OCI-LY1 (cell line): ENCODE measurements around the gene RFX8.

ENCODE experiments used
- H2AFZ ChIP-seq: fragments of 200-600 bp; sonication (generic), shearing (Covaris generic); 2 replicates; pipeline ENCODE4 v1.6.0; 2014; ENCODE audit warnings: antibody characterized with exemption, mild to moderate bottlenecking, low read length
- H3F3A ChIP-seq: fragments of 200-600 bp; sonication (generic), shearing (Covaris generic); 2 replicates; pipeline ENCODE4 v1.6.0; 2014; ENCODE audit warnings: mild to moderate bottlenecking, antibody characterized with exemption, low read length, moderate library complexity; ENCODE audit not compliant: insufficient read depth
- H3K27ac ChIP-seq: fragments of 200-600 bp; sonication (generic); 2 replicates; pipeline ENCODE4 v1.5.1; 2014; ENCODE audit warnings: low read length, mixed run types, mild to moderate bottlenecking, low read depth; ENCODE audit not compliant: poor library complexity, severe bottlenecking
- H3K27me3 ChIP-seq: fragments of 200-600 bp; sonication (generic); 2 replicates; pipeline ENCODE4 v1.6.0; 2014; ENCODE audit warnings: antibody characterized with exemption, mild to moderate bottlenecking, low read length, moderate library complexity; ENCODE audit not compliant: insufficient read depth
- H3K36me3 ChIP-seq: fragments of 200-600 bp; sonication (generic); 2 replicates; pipeline ENCODE4 v1.6.1; 2014; ENCODE audit warnings: mild to moderate bottlenecking, antibody characterized with exemption, low read length, moderate library complexity, mixed read lengths; ENCODE audit not compliant: insufficient read depth
- H3K4me1 ChIP-seq: fragments of 200-600 bp; sonication (generic); 2 replicates; pipeline ENCODE4 v1.5.1; 2014; ENCODE audit warnings: mild to moderate bottlenecking, low read length, moderate library complexity; ENCODE audit not compliant: insufficient read depth, severe bottlenecking
- H3K4me2 ChIP-seq: fragments of 200-600 bp; sonication (generic), shearing (Covaris generic); 2 replicates; pipeline ENCODE4 v1.6.1; 2014; ENCODE audit warnings: low read length
- H3K4me3 ChIP-seq: fragments of 200-600 bp; sonication (generic); 2 replicates; pipeline ENCODE4 v1.5.1; 2014; ENCODE audit warnings: low read length, low read depth, mild to moderate bottlenecking, mixed read lengths; ENCODE audit not compliant: poor library complexity, severe bottlenecking
- H3K79me2 ChIP-seq: fragments of 200-600 bp; shearing (Covaris generic); 2 replicates; pipeline ENCODE4 v1.6.1; 2016; ENCODE audit warnings: mixed run types, low read length, mixed read lengths; ENCODE audit not compliant: insufficient read depth
- H3K9ac ChIP-seq: fragments of 200-600 bp; sonication (generic), shearing (Covaris generic); 2 replicates; pipeline ENCODE4 v1.6.1; 2014; ENCODE audit warnings: mild to moderate bottlenecking, low read length, mixed read lengths
- H3K9me2 ChIP-seq: fragments of 200-600 bp; sonication (generic), shearing (Covaris generic); 2 replicates; pipeline ENCODE4 v1.6.1; 2014; ENCODE audit warnings: low read depth, mild to moderate bottlenecking, low read length, mixed read lengths
- H3K9me3 ChIP-seq: fragments of 200-600 bp; shearing (Covaris generic); 2 replicates; pipeline ENCODE4 v1.6.1; 2014; ENCODE audit warnings: low read length, mixed read lengths
- H4K20me1 ChIP-seq: fragments of 200-600 bp; sonication (generic), shearing (Covaris generic); 2 replicates; pipeline ENCODE4 v1.6.0; 2016; ENCODE audit warnings: mild to moderate bottlenecking, low read length; ENCODE audit not compliant: insufficient read depth
- EZH2 ChIP-seq: fragments of 200-600 bp; sonication (generic), shearing (Covaris generic); IDR thresholded peaks from 2 replicates; pipeline ENCODE4 v1.8.0; 2017; ENCODE audit warnings: borderline replicate concordance, mixed run types, mild to moderate bottlenecking, antibody characterized with exemption, low read length, moderate library complexity, mixed read lengths
- TF ChIP-seq, protein P1 (sequence below): fragments of 200-600 bp; sonication (generic), shearing (Covaris generic); IDR thresholded peaks from 2 replicates; pipeline ENCODE4 v1.5.1; 2017; ENCODE audit warnings: mild to moderate bottlenecking, antibody characterized with exemption, low read length, moderate library complexity, mixed read lengths

Gene RFX8

DNA sequence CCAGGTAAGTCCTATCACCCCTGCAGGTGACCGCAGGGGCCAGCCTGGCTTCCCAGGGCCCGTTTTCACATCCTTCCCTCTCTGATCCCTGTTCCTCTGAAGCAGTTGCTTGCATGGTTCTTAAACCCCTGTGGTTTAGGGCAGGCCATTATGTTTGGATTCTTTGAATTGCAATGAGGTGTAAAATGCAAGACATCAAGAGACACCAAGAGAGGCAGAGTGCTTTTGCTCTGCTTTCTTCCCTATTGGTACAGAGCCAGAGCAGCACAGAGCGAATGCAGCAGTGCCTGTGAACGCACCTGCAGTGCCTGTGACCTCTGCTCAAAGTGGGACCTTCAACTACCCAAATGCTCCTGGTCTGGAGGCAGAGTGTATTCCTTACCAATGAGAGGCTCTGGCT lies 7.6 kb downstream of the RFX8 start:
- no peak overlapping the region for H3K4me2 ChIP-seq
- H2AFZ ChIP-seq = no peak overlapping the region
- H3K9ac ChIP-seq = no peak overlapping the region

DNA sequence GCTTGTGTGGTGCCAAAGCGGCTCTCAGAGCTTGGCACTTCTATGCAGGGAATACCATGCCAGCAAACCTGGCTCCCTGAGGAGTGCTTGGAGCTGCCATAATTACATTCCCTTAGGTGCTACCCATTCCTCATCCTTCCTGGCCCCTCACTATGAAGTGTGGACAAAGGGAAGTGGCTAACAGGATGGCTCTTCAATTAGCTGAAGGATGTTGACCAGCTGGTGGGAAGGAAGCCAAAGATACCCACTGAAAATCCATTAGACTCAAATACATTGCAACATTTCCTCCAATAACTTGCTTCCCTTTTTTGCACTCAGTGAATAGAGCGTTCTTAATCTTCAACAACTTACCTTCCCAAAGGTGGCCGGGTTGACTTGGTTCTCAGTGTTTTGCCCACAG lies 8.5 kb downstream of the RFX8 start:
- Histone ChIP-seq H2AFZ (no peak overlapping the region), H3K9me3 (no peaks in the 10 kb centered on the region)

More for the DNA sequence above, 7.6 kb downstream of the RFX8 start:
- TF ChIP-seq, protein P1, sequence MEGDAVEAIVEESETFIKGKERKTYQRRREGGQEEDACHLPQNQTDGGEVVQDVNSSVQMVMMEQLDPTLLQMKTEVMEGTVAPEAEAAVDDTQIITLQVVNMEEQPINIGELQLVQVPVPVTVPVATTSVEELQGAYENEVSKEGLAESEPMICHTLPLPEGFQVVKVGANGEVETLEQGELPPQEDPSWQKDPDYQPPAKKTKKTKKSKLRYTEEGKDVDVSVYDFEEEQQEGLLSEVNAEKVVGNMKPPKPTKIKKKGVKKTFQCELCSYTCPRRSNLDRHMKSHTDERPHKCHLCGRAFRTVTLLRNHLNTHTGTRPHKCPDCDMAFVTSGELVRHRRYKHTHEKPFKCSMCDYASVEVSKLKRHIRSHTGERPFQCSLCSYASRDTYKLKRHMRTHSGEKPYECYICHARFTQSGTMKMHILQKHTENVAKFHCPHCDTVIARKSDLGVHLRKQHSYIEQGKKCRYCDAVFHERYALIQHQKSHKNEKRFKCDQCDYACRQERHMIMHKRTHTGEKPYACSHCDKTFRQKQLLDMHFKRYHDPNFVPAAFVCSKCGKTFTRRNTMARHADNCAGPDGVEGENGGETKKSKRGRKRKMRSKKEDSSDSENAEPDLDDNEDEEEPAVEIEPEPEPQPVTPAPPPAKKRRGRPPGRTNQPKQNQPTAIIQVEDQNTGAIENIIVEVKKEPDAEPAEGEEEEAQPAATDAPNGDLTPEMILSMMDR = no peak
- TF ChIP-seq EZH2 = no peak
- H3K9me3 ChIP-seq = no peaks in the 10 kb centered on the region
- no peaks in the 10 kb centered on the region for H3K4me1 ChIP-seq
- H4K20me1 ChIP-seq = no peaks in the 10 kb centered on the region
- no peaks in the 10 kb centered on the region for H3K36me3 ChIP-seq
- no peak overlapping the region for H3K27ac ChIP-seq
- H3K9me2 ChIP-seq = no peaks in the 10 kb centered on the region
- no peaks in the 10 kb centered on the region for H3K27me3 ChIP-seq
- H3F3A ChIP-seq = no peaks in the 10 kb centered on the region
- no peak overlapping the region for H3K4me3 ChIP-seq
- H3K79me2 ChIP-seq = no peaks in the 10 kb centered on the region

DNA sequence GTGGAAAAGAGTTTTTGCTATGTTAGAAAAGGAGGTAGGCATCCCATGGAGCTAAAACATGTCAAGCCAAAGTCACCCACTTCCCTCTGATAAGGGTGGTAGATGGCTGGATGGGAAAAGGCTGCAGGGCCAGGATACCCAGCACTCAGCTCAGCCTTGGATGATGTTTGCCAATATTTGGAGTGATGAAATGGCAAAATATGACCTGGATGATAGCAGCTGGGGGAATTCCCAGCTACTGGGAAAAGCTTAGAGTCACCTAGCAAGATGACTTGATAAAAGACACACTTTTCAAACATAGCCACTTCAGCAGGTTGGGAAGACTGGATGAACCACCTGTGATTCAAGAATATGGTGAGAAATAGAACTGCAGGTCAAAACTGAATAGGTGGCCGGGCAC lies 10.1 kb downstream of the RFX8 start:
- Histone ChIP-seq H3K4me2 (no peak overlapping the region), H3K4me3 (no peak overlapping the region), H3K9ac (no peak overlapping the region)

More for the DNA sequence above, 8.5 kb downstream of the RFX8 start:
- Histone ChIP-seq H3K27me3 (no peaks in the 10 kb centered on the region), H3F3A (no peaks in the 10 kb centered on the region), H3K4me3 (no peak overlapping the region), H3K4me1 (no peaks in the 10 kb centered on the region), H3K4me2 (no peak overlapping the region), H4K20me1 (no peaks in the 10 kb centered on the region), H3K36me3 (no peaks in the 10 kb centered on the region), H3K27ac (no peak overlapping the region), H3K9ac (no peak overlapping the region), H3K9me2 (no peaks in the 10 kb centered on the region), H3K79me2 (no peaks in the 10 kb centered on the region)
- TF ChIP-seq, protein P1 = no peak
- no peak for TF ChIP-seq EZH2

More for the DNA sequence above, 10.1 kb downstream of the RFX8 start:
- no peaks in the 10 kb centered on the region for H3K36me3 ChIP-seq
- H3K27me3 ChIP-seq = no peaks in the 10 kb centered on the region
- H3F3A ChIP-seq = no peaks in the 10 kb centered on the region
- no peak overlapping the region for H3K27ac ChIP-seq
- TF ChIP-seq, protein P1 = no peak
- TF ChIP-seq EZH2 = no peak
- no peaks in the 10 kb centered on the region for H3K79me2 ChIP-seq
- H3K9me2 ChIP-seq = no peaks in the 10 kb centered on the region
- no peaks in the 10 kb centered on the region for H4K20me1 ChIP-seq
- H3K9me3 ChIP-seq = no peaks in the 10 kb centered on the region
- no peaks in the 10 kb centered on the region for H3K4me1 ChIP-seq
- H2AFZ ChIP-seq = no peak overlapping the region
